HepG2 (cell line): ENCODE data around the gene TNFAIP8L3. TPM values are rescaled to one million over a fixed set of nuclear protein-coding genes. Genes with fewer than 3 reads are reported as not detected.
A peak's percentile ranks its signal among the peaks of the same experiment; 100 is the strongest.

ENCODE experiments used
- ARNT2 ChIP-seq: sonication (generic); formaldehyde crosslinking; IDR thresholded peaks from 2 replicates; pipeline ENCODE4 v1.8.0; 2022; ENCODE audit warnings: mild to moderate bottlenecking, low read depth, missing genetic modification reagents, moderate library complexity
- BRCA1 ChIP-seq: sonication (generic); formaldehyde crosslinking; IDR thresholded peaks from 2 replicates; pipeline ENCODE4 v1.4.0; 2020; ENCODE audit warnings: missing genetic modification reagents
- CEBPB ChIP-seq: IDR thresholded peaks from 2 replicates; pipeline ENCODE4 v1.6.1; 2011; ENCODE audit warnings: low read depth, low read length, improper control_type of control experiment, borderline replicate concordance
- ELF1 ChIP-seq: sonication (generic); formaldehyde crosslinking; IDR thresholded peaks from 2 replicates; pipeline ENCODE4 v1.4.0; 2020; ENCODE audit warnings: missing genetic modification reagents
- ELF4 ChIP-seq: sonication (generic); formaldehyde crosslinking; IDR thresholded peaks from 2 replicates; pipeline ENCODE4 v1.5.0; 2020; ENCODE audit warnings: missing genetic modification reagents, mild to moderate bottlenecking, moderate library complexity, borderline replicate concordance
- HIVEP1 ChIP-seq: sonication (generic); formaldehyde crosslinking; IDR thresholded peaks from 2 replicates; pipeline ENCODE4 v1.4.0; 2020; ENCODE audit warnings: mild to moderate bottlenecking, missing genetic modification reagents
- HNF4A ChIP-seq: sonication (generic); formaldehyde crosslinking; IDR thresholded peaks from 2 replicates; pipeline ENCODE4 v1.4.0; 2020; ENCODE audit warnings: missing genetic modification reagents
- KDM2A ChIP-seq: sonication (generic); formaldehyde crosslinking; IDR thresholded peaks from 2 replicates; pipeline ENCODE4 v1.4.0; 2020; ENCODE audit warnings: low read depth, missing genetic modification reagents, borderline replicate concordance
- NR2F6 ChIP-seq, 2 experiments: IDR thresholded peaks; 2 replicates each; pipeline ENCODE4 v1.6.1; 2016; ENCODE audit warnings: antibody characterized with exemption in 1 of 2, mild to moderate bottlenecking in 1 of 2
- PLRG1 ChIP-seq: fragments of 450-650 bp; conservative IDR thresholded peaks from 2 replicates; pipeline ENCODE4 v1.6.1; 2016
- POGK ChIP-seq: sonication (generic); formaldehyde crosslinking; conservative IDR thresholded peaks from 2 replicates; pipeline ENCODE4 v1.8.0; 2022; ENCODE audit warnings: mild to moderate bottlenecking, moderate library complexity, missing genetic modification reagents
- RBM22 ChIP-seq: fragments of 200-400 bp; formaldehyde crosslinking; optimal IDR thresholded peaks from 2 replicates; pipeline ENCODE3; 2017; ENCODE audit warnings: mild to moderate bottlenecking, low read length, moderate library complexity
- SALL1 ChIP-seq: sonication (generic); formaldehyde crosslinking; IDR thresholded peaks from 2 replicates; pipeline ENCODE4 v1.8.0; 2022; ENCODE audit warnings: mild to moderate bottlenecking, missing genetic modification reagents
- YEATS4 ChIP-seq: sonication (generic); formaldehyde crosslinking; IDR thresholded peaks from 2 replicates; pipeline ENCODE4 v1.4.0; 2020; ENCODE audit warnings: missing genetic modification reagents, borderline replicate concordance
- ZBED4 ChIP-seq: sonication (generic); formaldehyde crosslinking; IDR thresholded peaks from 2 replicates; pipeline ENCODE4 v1.4.0; 2020; ENCODE audit warnings: missing genetic modification reagents, borderline replicate concordance
- ZNF331 ChIP-seq: sonication (generic); formaldehyde crosslinking; IDR thresholded peaks from 2 replicates; pipeline ENCODE4 v1.4.0; 2020; ENCODE audit warnings: missing genetic modification reagents
- ZNF333 ChIP-seq: sonication (generic); formaldehyde crosslinking; IDR thresholded peaks from 2 replicates; pipeline ENCODE4 v1.4.0; 2020; ENCODE audit warnings: mild to moderate bottlenecking, missing genetic modification reagents, borderline replicate concordance
- ZNF891 ChIP-seq: sonication (generic); formaldehyde crosslinking; IDR thresholded peaks from 2 replicates; pipeline ENCODE4 v1.5.0; 2020; ENCODE audit warnings: mild to moderate bottlenecking, missing genetic modification reagents
- polyA plus RNA-seq, 8 experiments: library from polyadenylated mRNA; depleted of rRNA in 3 of 8; stranded (reverse) in 7 of 8; unstranded in 1 of 8; fragments of >200 nt; fragmentation: Illumina TruSeq in 4 of 8; extraction: Trizol in 4 of 8; gene quantifications; 2 replicates each; pipeline versions ENCODE4 v1.2.1 to v1.2.3, GENCODE V29; 2011 to 2016; ENCODE audit warnings: low read depth in 4 of 8, missing spikeins in 1 of 8, mixed read lengths in 1 of 8; ENCODE audit not compliant: insufficient read depth in 1 of 8
- total RNA-seq, 5 experiments: library from RNA; depleted of rRNA; stranded (reverse); fragments of >200 nt; fragmentation: Illumina TruSeq; extraction: Trizol; gene quantifications; 2 replicates each; pipeline ENCODE4 v1.2.3, GENCODE V29; 2016; ENCODE audit warnings: low read depth in 1 of 5
- TF ChIP-seq, protein P1 (sequence below): IDR thresholded peaks from 2 replicates; pipeline ENCODE4 v1.6.1; 2016; ENCODE audit warnings: mild to moderate bottlenecking
- TF ChIP-seq, protein P2 (sequence below): sonication (generic); formaldehyde crosslinking; IDR thresholded peaks from 2 replicates; pipeline ENCODE4 v1.5.0; 2020; ENCODE audit warnings: mild to moderate bottlenecking, missing genetic modification reagents

TNFAIP8L3 gene
- total and polyA plus RNA-seq, 2 of the 13 experiments (the other 11 are each of a cell fraction or from before 2014, with no cell fraction given), result 0.15 to 4.0 TPM

GRCh38 chr15:51093839-51094605 is 684 bp downstream of the TNFAIP8L3 start (continued):
- TF ChIP-seq HIVEP1 (CRISPR knock-in tag) (0 out of 2 replicates have a peak, but pooled peaks have one; percentile 33), YEATS4 (peak; percentile 44; the same call in 1 of the 2 replicates), RBM22 (no peak), NR2F6 (IDR thresholded peaks at IDR 0.05) (peak; percentile 16; the same call in 1 of the 2 replicates), NR2F6 (CRISPR knock-in tag; IDR thresholded peaks at IDR 0.05) (no peak), ZNF331 (CRISPR knock-in tag) (0 out of 2 replicates have a peak, but pooled peaks have one; percentile 12), ZBED4 (CRISPR knock-in tag) (no peak; the same call in 1 of the 2 replicates), ARNT2 (0 out of 2 replicates have a peak, but pooled peaks have one; percentile 29), HNF4A (peak; percentile 29; the same call in 1 of the 2 replicates), ZNF891 (CRISPR knock-in tag) (peak; percentile 30; the same call in 1 of the 2 replicates), ZNF333 (peak; percentile 53; the same call in 1 of the 2 replicates), ELF4 (CRISPR knock-in tag) (no peak), ELF1 (no peak), CEBPB (peak; percentile 84), BRCA1 (CRISPR knock-in tag) (no peak), KDM2A (CRISPR knock-in tag) (peak; percentile 55; the same call in 1 of the 2 replicates), PLRG1 (no peak), SALL1 (CRISPR knock-in tag) (peak; percentile 44), POGK (CRISPR knock-in tag) (peak; percentile 67; the same call in 1 of the 2 replicates)
- TF ChIP-seq, protein P1, sequence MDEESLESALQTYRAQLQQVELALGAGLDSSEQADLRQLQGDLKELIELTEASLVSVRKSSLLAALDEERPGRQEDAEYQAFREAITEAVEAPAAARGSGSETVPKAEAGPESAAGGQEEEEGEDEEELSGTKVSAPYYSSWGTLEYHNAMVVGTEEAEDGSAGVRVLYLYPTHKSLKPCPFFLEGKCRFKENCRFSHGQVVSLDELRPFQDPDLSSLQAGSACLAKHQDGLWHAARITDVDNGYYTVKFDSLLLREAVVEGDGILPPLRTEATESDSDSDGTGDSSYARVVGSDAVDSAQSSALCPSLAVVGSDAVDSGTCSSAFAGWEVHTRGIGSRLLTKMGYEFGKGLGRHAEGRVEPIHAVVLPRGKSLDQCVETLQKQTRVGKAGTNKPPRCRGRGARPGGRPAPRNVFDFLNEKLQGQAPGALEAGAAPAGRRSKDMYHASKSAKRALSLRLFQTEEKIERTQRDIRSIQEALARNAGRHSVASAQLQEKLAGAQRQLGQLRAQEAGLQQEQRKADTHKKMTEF (CRISPR knock-in tag), result peak; percentile 33; the same call in 1 of the 2 replicates
- TF ChIP-seq, protein P2, sequence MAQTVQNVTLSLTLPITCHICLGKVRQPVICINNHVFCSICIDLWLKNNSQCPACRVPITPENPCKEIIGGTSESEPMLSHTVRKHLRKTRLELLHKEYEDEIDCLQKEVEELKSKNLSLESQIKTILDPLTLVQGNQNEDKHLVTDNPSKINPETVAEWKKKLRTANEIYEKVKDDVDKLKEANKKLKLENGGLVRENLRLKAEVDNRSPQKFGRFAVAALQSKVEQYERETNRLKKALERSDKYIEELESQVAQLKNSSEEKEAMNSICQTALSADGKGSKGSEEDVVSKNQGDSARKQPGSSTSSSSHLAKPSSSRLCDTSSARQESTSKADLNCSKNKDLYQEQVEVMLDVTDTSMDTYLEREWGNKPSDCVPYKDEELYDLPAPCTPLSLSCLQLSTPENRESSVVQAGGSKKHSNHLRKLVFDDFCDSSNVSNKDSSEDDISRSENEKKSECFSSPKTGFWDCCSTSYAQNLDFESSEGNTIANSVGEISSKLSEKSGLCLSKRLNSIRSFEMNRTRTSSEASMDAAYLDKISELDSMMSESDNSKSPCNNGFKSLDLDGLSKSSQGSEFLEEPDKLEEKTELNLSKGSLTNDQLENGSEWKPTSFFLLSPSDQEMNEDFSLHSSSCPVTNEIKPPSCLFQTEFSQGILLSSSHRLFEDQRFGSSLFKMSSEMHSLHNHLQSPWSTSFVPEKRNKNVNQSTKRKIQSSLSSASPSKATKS, result no peak
